ENCODE results near the gene EME2.

- TF ChIP-seq CTCF (IDR thresholded peaks at IDR 0.05) (peak; percentile 63 to 81 (median 72)), POLR2A (IDR thresholded peaks at IDR 0.05) (no peak)
Measured at GRCh38 chr16:1723450-1724147, 49.0 kb upstream of the EME2 start.

Measured in adrenal gland (tissue), 5 donors.